ENCODE results near the gene NME3. TPM values are rescaled to one million over a fixed set of nuclear protein-coding genes. Genes with fewer than 3 reads are reported as not detected.
A peak's percentile ranks its signal among the peaks of the same experiment; 100 is the strongest.

Gene NME3
- total RNA-seq, 1 donor from 2014 or later = 57.7 TPM

GRCh38 chr16:1789643-1790045 is 18.3 kb upstream of the NME3 start:
- Mint-ChIP-seq H3K4me3 (no peak overlapping the region), H3K27me3 (ENCODE audit: low read depth) (no peaks in the 10 kb centered on the region), H3K4me1 (peaks cover 2% of the 10 kb centered on the region), H3K36me3 (peaks cover 5% of the 10 kb centered on the region), H3K9me3 (no peaks in the 10 kb centered on the region), H3K27ac (no peak overlapping the region)
- DNase-seq (ENCODE audit: low spot score in 2 of 2, unreplicated experiment in 2 of 2) = peak in 1 of 2 experiments; percentile 17
- TF ChIP-seq, protein P1, sequence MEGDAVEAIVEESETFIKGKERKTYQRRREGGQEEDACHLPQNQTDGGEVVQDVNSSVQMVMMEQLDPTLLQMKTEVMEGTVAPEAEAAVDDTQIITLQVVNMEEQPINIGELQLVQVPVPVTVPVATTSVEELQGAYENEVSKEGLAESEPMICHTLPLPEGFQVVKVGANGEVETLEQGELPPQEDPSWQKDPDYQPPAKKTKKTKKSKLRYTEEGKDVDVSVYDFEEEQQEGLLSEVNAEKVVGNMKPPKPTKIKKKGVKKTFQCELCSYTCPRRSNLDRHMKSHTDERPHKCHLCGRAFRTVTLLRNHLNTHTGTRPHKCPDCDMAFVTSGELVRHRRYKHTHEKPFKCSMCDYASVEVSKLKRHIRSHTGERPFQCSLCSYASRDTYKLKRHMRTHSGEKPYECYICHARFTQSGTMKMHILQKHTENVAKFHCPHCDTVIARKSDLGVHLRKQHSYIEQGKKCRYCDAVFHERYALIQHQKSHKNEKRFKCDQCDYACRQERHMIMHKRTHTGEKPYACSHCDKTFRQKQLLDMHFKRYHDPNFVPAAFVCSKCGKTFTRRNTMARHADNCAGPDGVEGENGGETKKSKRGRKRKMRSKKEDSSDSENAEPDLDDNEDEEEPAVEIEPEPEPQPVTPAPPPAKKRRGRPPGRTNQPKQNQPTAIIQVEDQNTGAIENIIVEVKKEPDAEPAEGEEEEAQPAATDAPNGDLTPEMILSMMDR (IDR thresholded peaks at IDR 0.05; ENCODE audit: unreplicated experiment) = no peak

DNA sequence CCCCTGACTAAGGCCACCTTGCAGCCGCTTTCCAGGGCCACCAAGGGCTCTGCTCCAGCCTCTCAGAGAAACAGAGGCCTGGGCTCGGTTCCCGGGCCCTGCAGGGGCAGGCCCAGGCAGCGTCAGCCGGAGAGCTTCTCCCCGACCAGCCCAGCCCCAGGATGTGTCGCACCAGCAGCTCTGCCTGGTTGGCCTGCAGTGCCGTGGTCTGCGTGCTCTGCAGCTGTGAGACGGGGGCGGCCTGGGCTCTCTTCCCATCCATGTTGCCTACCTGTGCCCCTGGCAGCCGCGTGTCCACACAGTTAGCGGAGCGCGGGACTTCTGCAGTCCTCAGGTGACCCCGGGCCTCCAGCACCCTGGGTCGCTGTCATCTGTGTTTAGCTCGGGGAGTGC is 17.4 kb upstream of the NME3 start:
- Mint-ChIP-seq H3K4me1 (peaks cover 5% of the 10 kb centered on the region), H3K27ac (no peak overlapping the region), H3K4me3 (no peak overlapping the region), H3K27me3 (ENCODE audit: low read depth) (no peaks in the 10 kb centered on the region), H3K36me3 (peaks cover 5% of the 10 kb centered on the region), H3K9me3 (no peaks in the 10 kb centered on the region)
- TF ChIP-seq, protein P1 (IDR thresholded peaks at IDR 0.05; ENCODE audit: unreplicated experiment) = no peak
- peak in 1 of 2 experiments; percentile 18 for DNase-seq (ENCODE audit: low spot score in 2 of 2, unreplicated experiment in 2 of 2)

DNA sequence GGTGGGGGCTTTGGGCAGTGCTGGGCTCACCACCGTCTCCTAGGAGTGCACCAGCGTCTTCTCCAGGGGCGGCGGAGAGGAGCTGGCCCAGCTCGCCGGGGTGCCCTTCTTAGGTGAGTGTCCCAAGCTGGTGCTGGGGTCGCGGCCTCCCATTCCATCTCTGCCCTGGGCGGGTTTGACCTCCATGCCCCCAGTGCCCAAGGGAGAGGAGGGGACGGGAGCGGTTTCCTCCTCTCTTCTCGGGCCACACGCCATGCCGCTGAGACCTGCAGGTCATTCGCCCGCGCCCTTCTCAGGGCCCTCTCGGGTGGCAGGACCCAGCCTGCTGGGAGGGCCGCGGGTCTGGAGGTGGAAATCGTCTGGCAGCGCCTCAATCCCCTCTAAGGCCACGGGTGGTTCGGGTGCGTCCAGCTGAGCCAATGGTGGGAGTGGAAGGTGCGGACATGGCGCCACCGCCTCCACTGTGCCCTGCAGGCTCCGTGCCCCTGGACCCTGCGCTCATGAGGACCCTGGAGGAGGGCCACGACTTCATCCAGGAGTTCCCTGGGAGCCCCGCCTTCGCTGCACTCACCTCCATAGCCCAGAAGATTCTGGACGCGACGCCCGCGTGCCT is 16.9 kb upstream of the NME3 start:
- Mint-ChIP-seq H3K36me3 (peaks cover 5% of the 10 kb centered on the region), H3K27me3 (ENCODE audit: low read depth) (no peaks in the 10 kb centered on the region), H3K27ac (no peak overlapping the region), H3K9me3 (no peaks in the 10 kb centered on the region), H3K4me1 (peaks cover 8% of the 10 kb centered on the region), H3K4me3 (no peak overlapping the region)
- TF ChIP-seq, protein P1 (IDR thresholded peaks at IDR 0.05; ENCODE audit: unreplicated experiment) = no peak
- DNase-seq (ENCODE audit: low spot score in 2 of 2, unreplicated experiment in 2 of 2) = peak in 1 of 2 experiments; percentile 35

DNA sequence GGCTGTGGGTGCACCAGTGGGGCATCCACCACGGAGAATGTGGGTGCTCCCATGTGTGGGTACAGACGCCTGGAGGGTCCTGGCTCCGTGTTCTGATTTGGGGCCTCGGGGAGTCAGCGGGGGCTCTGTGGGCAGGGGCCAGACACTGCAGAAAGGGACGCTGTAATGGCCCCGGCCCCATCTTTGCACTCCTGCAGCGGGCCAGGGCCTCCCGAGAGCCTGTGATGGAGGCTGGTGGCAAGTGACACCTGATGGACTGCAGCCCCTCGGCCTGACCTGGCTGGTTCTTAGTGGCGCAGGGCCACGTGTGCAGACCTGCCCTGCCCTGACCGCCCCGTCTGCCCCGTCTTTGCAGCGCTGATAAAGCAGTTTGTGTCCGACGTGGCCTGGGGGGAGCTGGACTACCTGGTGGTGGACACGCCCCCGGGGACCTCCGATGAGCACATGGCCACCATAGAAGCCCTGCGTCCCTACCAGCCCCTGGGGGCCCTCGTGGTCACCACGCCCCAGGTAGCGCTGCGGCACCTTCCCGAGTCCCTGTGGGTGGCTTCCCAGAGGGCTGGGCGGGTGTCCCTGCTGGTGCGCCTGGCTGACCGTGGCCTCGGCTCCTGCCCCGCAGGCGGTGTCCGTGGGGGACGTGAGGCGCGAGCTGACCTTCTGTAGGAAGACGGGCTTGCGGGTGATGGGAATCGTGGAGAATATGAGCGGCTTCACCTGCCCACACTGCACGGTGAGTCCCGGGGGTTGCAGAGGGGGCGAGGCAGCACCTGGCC is 16.2 kb upstream of the NME3 start:
- Mint-ChIP-seq H3K4me3 (no peak overlapping the region), H3K27me3 (ENCODE audit: low read depth) (no peaks in the 10 kb centered on the region), H3K4me1 (peaks cover 9% of the 10 kb centered on the region), H3K27ac (no peak overlapping the region), H3K9me3 (no peaks in the 10 kb centered on the region), H3K36me3 (peaks cover 5% of the 10 kb centered on the region)
- TF ChIP-seq, protein P1 (IDR thresholded peaks at IDR 0.05; ENCODE audit: unreplicated experiment) = no peak
- DNase-seq (ENCODE audit: low spot score in 2 of 2, unreplicated experiment in 2 of 2) = peak in 1 of 2 experiments; percentile 17

- no peaks in the 10 kb centered on the region for H3K27me3 Mint-ChIP-seq (ENCODE audit: low read depth)
- H3K9me3 Mint-ChIP-seq = no peaks in the 10 kb centered on the region
- no peak overlapping the region for H3K4me3 Mint-ChIP-seq
- no peak overlapping the region for H3K27ac Mint-ChIP-seq
- no peak for DNase-seq (ENCODE audit: low spot score in 2 of 2, unreplicated experiment in 2 of 2)
- H3K36me3 Mint-ChIP-seq = peaks cover 5% of the 10 kb centered on the region
- peaks cover 9% of the 10 kb centered on the region for H3K4me1 Mint-ChIP-seq
- TF ChIP-seq, protein P1 (IDR thresholded peaks at IDR 0.05; ENCODE audit: unreplicated experiment) = no peak
Observed at GRCh38 chr16:1787056-1787321, 15.6 kb upstream of the NME3 start.

Data from mesothelial cell of epicardium (in vitro differentiated cells).